ENCODE measurements around the gene STX2. TPM values are rescaled to one million over a fixed set of nuclear protein-coding genes. Genes with fewer than 3 reads are reported as not detected.
"Not testable (repeated sequence)": the region's sequence is repeated elsewhere in the genome, so short reads cannot be mapped to it uniquely, and the experiment has no call there.

The STX2 gene
- total RNA-seq, 1 donor from 2014 or later: 16.5 TPM

GRCh38 chr12:130761537-130762318, 77.3 kb downstream of the STX2 start:
- no peak overlapping the region for H3K4me3 ChIP-seq
- H3K27me3 ChIP-seq: no peaks in the 10 kb centered on the region
- no peaks in the 10 kb centered on the region for H3K4me1 ChIP-seq
- H3K36me3 ChIP-seq: no peaks in the 10 kb centered on the region
- no peaks in the 10 kb centered on the region for H3K9me3 ChIP-seq
- intact Hi-C loops (cut with DNase I): no loop called here
- no peak for DNase-seq (ENCODE audit: extremely low spot score in 2 of 2)
- no peak for TF ChIP-seq POLR2A (IDR thresholded peaks at IDR 0.05)
- TF ChIP-seq CTCF (IDR thresholded peaks at IDR 0.05): peak in 1 of 3 experiments; percentile 33
- H3K27ac ChIP-seq: no peak overlapping the region

- H3K4me1 ChIP-seq: no peaks in the 10 kb centered on the region
- DNase-seq (ENCODE audit: extremely low spot score in 2 of 2): no peak
- intact Hi-C loops (cut with DNase I): no loop called here
- H3K9me3 ChIP-seq: no peaks in the 10 kb centered on the region
- H3K27me3 ChIP-seq: no peaks in the 10 kb centered on the region
- no peak overlapping the region for H3K4me3 ChIP-seq
- no peak overlapping the region for H3K27ac ChIP-seq
- H3K36me3 ChIP-seq: no peaks in the 10 kb centered on the region
- no peak for TF ChIP-seq POLR2AphosphoS5 (IDR thresholded peaks at IDR 0.05; ENCODE audit: insufficient read depth in 1 of 2, low read depth in 1 of 2)
- no peak for TF ChIP-seq POLR2A (IDR thresholded peaks at IDR 0.05)
- TF ChIP-seq CTCF (IDR thresholded peaks at IDR 0.05): no peak
Observed at GRCh38 chr12:130754234-130754901, 84.7 kb downstream of the STX2 start.

GRCh38 chr12:130752692-130753230, 86.3 kb downstream of the STX2 start:
- H3K9me3 ChIP-seq: no peaks in the 10 kb centered on the region
- peaks cover 5% of the 10 kb centered on the region for H3K4me1 ChIP-seq
- no peak for DNase-seq (ENCODE audit: extremely low spot score in 2 of 2)
- no peaks in the 10 kb centered on the region for H3K36me3 ChIP-seq
- TF ChIP-seq CTCF (IDR thresholded peaks at IDR 0.05): no peak
- no peak for TF ChIP-seq POLR2AphosphoS5 (IDR thresholded peaks at IDR 0.05; ENCODE audit: insufficient read depth in 1 of 2, low read depth in 1 of 2)
- TF ChIP-seq POLR2A (IDR thresholded peaks at IDR 0.05): no peak
- H3K27me3 ChIP-seq: no peaks in the 10 kb centered on the region
- no peak overlapping the region for H3K27ac ChIP-seq
- no peak overlapping the region for H3K4me3 ChIP-seq
- intact Hi-C loops (cut with DNase I): no loop called here

- H3K27me3 ChIP-seq; H3K27ac ChIP-seq; H3K9me3 ChIP-seq; H3K4me1 ChIP-seq; H3K4me3 ChIP-seq; intact Hi-C loops (cut with DNase I); H3K36me3 ChIP-seq; DNase-seq (ENCODE audit: extremely low spot score in 2 of 2): not testable (repeated sequence)
Observed at GRCh38 chr12:130752037-130752436, 87.0 kb downstream of the STX2 start.

- Histone ChIP-seq H3K4me1 (peaks cover 7% of the 10 kb centered on the region), H3K9me3 (no peaks in the 10 kb centered on the region), H3K27ac (no peak overlapping the region), H3K36me3 (no peaks in the 10 kb centered on the region), H3K4me3 (no peak overlapping the region), H3K27me3 (no peaks in the 10 kb centered on the region)
- no peak for TF ChIP-seq POLR2AphosphoS5 (IDR thresholded peaks at IDR 0.05; ENCODE audit: insufficient read depth in 1 of 2, low read depth in 1 of 2)
- TF ChIP-seq POLR2A (IDR thresholded peaks at IDR 0.05): no peak
- TF ChIP-seq CTCF (IDR thresholded peaks at IDR 0.05): no peak
- DNase-seq (ENCODE audit: extremely low spot score in 2 of 2): no peak
- intact Hi-C loops (cut with DNase I): no loop called here
Observed at GRCh38 chr12:130748786-130749185, 90.3 kb downstream of the STX2 start.
